ENCODE results near the gene WARS2.

WARS2 gene

GRCh38 chr1:118982266-118982665, 158.2 kb downstream of the WARS2 start:
- no peak for DNase-seq

DNA sequence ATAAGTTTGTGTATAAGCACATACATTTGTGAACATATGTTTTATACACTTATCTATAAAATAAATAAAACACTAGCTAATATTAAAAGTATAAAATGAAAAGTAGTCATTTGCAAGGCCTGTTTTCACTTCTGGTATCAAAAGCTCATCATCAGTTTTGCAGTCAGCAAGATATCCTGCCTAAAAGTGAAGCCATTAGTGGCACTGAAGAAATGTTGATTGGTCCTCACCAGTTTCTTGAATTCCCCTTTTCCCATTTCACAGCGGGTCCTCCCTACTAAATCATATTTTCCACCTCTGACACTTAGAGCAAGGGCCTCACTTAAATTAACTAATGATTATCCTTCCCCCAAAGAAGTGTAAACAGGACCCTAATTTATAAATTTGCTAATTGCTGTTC, 159.0 kb downstream of the WARS2 start:
- DNase-seq = no peak
